A673 (cell line): ENCODE data around the gene EGFR. TPM values are rescaled to one million over a fixed set of nuclear protein-coding genes. Genes with fewer than 3 reads are reported as not detected.

Experiments used
- BruUV-seq: library from RNA; stranded (reverse); fragments of 400-500 nt; replicated peaks from 2 replicates; lab custom pipeline; 2021; lab: Mats Ljungman, UMichigan
- CTCF ChIA-PET: fragments of 300-600 bp; sonication (Branson Sonifier 250); formaldehyde crosslinking; loops from one replicate; lab custom pipeline; 2022; ENCODE audit warnings: antibody characterized with exemption; lab: Charles Lee
- POLR2A ChIA-PET: fragments of 300-600 bp; sonication (Branson Sonifier 250); formaldehyde crosslinking; loops from one replicate; lab custom pipeline; 2022; ENCODE audit warnings: antibody characterized with exemption; ENCODE audit not compliant: low non-redundant PET; lab: Charles Lee
- DNase-seq: peaks from one replicate; pipeline ENCODE4 v3.0.0-alpha.2; 2015; ENCODE audit warnings: low spot score
- H3K27ac ChIP-seq: fragments of 200-600 bp; sonication (generic); 2 replicates; pipeline ENCODE4 v1.5.1; 2016; ENCODE audit warnings: mixed run types, low read depth, mild to moderate bottlenecking, mixed read lengths, antibody characterized with exemption, low read length; ENCODE audit not compliant: poor library complexity, severe bottlenecking
- H3K27me3 ChIP-seq: fragments of 200-600 bp; sonication (generic); replicated peaks from 2 replicates; pipeline ENCODE4 v1.6.1; 2017; ENCODE audit warnings: mixed run types, low read depth, mild to moderate bottlenecking, mixed read lengths, antibody characterized with exemption, low read length; ENCODE audit not compliant: insufficient read depth, poor library complexity
- H3K36me3 ChIP-seq: fragments of 200-600 bp; sonication (generic); 2 replicates; pipeline ENCODE4 v1.6.1; 2016; ENCODE audit warnings: mixed run types, mild to moderate bottlenecking, mixed read lengths, antibody characterized with exemption, low read length; ENCODE audit not compliant: insufficient read depth, poor library complexity, severe bottlenecking
- H3K4me1 ChIP-seq: fragments of 200-600 bp; sonication (generic); 2 replicates; pipeline ENCODE4 v1.6.1; 2017; ENCODE audit warnings: mixed run types, mild to moderate bottlenecking, mixed read lengths, antibody characterized with exemption, low read length; ENCODE audit not compliant: insufficient read depth, poor library complexity, severe bottlenecking
- H3K4me3 ChIP-seq: fragments of 200-600 bp; sonication (generic); 2 replicates; pipeline ENCODE4 v1.5.1; 2016; ENCODE audit warnings: low read depth, mixed run types, mild to moderate bottlenecking, mixed read lengths, low read length; ENCODE audit not compliant: poor library complexity, severe bottlenecking
- H3K9me3 ChIP-seq: fragments of 200-600 bp; sonication (generic); 2 replicates; pipeline ENCODE4 v1.6.1; 2016; ENCODE audit warnings: mixed run types, low read depth, mild to moderate bottlenecking, mixed read lengths, antibody characterized with exemption, low read length; ENCODE audit not compliant: poor library complexity, severe bottlenecking
- CTCF ChIP-seq: fragments of 300-800, 200-600 bp; sonication (generic); conservative IDR thresholded peaks from 2 replicates; pipeline ENCODE4 v1.5.1; 2017; ENCODE audit warnings: low read depth, mild to moderate bottlenecking, antibody characterized with exemption, low read length, moderate library complexity, mixed read lengths
- EZH2 ChIP-seq: fragments of 200-600 bp; sonication (generic); IDR thresholded peaks from 2 replicates; pipeline ENCODE4 v1.6.1; 2017; ENCODE audit warnings: borderline replicate concordance, low read depth, mild to moderate bottlenecking, mixed read lengths, antibody characterized with exemption, low read length; ENCODE audit not compliant: poor library complexity, severe bottlenecking
- intact Hi-C: fragments of 100-400 bp; cut with micrococcal nuclease; formaldehyde crosslinking; loops from one replicate; pipeline ENCODE4 v1.10.0; 2022; ENCODE audit not compliant: unreplicated experiment
- total RNA-seq: library from RNA; stranded (reverse); gene quantifications from 2 replicates; pipeline ENCODE4 v1.2.3, GENCODE V29; 2021

EGFR gene
- total RNA-seq, 1 experiment from 2014 or later = 0.84 TPM

- ChIA-PET CTCF (no interaction called here), POLR2A (no interaction called here)
- H3K4me1 ChIP-seq = no peaks in the 10 kb centered on the region
- no peak overlapping the region for H3K27ac ChIP-seq
- no peak for DNase-seq
- TF ChIP-seq EZH2 (no peak), CTCF (no peak)
- no peaks in the 10 kb centered on the region for H3K9me3 ChIP-seq
- intact Hi-C loops = no loop called here
- no peak overlapping the region for H3K4me3 ChIP-seq
- H3K27me3 ChIP-seq = no peaks in the 10 kb centered on the region
- BruUV-seq = no TSS peak
- no peaks in the 10 kb centered on the region for H3K36me3 ChIP-seq
These were observed 122.1 kb downstream of the EGFR start for GRCh38 chr7:55140941-55141278.

- Histone ChIP-seq H3K9me3 (no peaks in the 10 kb centered on the region), H3K4me1 (no peaks in the 10 kb centered on the region), H3K4me3 (no peak overlapping the region), H3K27me3 (no peaks in the 10 kb centered on the region), H3K36me3 (no peaks in the 10 kb centered on the region), H3K27ac (no peak overlapping the region)
- TF ChIP-seq EZH2 = no peak
- no peak for TF ChIP-seq CTCF
- ChIA-PET POLR2A (no interaction called here), CTCF (no interaction called here)
- no peak for DNase-seq
- BruUV-seq = no TSS peak
- intact Hi-C loops = no loop called here
These were observed 124.2 kb downstream of the EGFR start for GRCh38 chr7:55142919-55143600.

- Histone ChIP-seq H3K27me3 (no peaks in the 10 kb centered on the region), H3K9me3 (no peaks in the 10 kb centered on the region), H3K4me1 (no peaks in the 10 kb centered on the region), H3K36me3 (no peaks in the 10 kb centered on the region), H3K4me3 (no peak overlapping the region), H3K27ac (no peak overlapping the region)
- ChIA-PET CTCF (no interaction called here), POLR2A (no interaction called here)
- intact Hi-C loops = no loop called here
- no TSS peak for BruUV-seq
- TF ChIP-seq EZH2 (no peak), CTCF (peak; percentile 49)
- peak; percentile 21 for DNase-seq
These were observed 125.8 kb downstream of the EGFR start for GRCh38 chr7:55144333-55145317.
